ENCODE data around the gene DVL2. TPM values are rescaled to one million over a fixed set of nuclear protein-coding genes. Genes with fewer than 3 reads are reported as not detected.

The DVL2 gene
- total RNA-seq, 4 donors from 2014 or later = 5.1 to 83.2 (median 53.5) TPM

DNA sequence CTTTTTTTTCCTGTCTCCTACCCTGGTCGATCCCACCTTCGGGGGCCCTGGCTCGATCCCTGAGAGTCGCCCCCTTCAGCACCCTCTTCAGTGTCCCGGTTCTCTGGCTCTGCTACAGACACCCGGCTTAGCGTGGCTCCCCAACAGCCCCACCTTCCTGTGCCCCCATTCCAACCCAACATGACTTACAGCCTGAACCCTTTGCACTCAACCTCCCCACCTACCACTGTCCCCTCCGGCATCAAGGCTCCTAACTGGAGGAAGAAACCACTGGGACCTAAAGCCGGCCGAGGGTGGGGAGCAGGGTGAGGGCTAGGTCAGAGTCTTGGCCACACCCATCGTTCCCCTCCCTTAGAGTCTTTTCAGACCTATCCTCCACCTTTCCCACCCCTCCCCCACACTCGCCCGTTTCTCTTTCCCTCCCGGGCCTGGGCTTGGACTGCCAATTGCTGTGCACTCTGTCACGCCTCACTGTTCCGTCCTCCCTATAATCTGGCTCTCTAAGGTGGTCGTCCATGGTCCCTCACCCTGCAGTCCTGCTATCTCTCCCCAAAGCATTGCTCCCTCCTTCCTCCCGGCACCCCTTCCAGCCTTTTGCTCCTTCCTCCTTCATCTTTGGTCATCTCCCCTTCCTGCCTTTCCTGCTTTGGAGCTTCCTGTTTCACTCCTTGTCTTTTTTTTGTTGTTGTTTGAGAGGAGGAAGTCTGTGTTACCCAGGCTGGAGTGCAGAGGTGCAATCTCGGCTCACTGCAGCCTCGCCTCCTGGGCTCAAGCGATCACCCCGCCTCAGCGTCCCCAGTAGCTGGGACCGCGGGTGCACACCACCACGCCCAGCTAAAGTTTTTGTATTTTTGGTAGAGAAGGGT is 28.9 kb upstream of the DVL2 start:
- Histone ChIP-seq H3K9me3 (no peaks in the 10 kb centered on the region), H3K4me3 (no peak overlapping the region), H3K4me1 (no peaks in the 10 kb centered on the region), H3K27ac (no peak overlapping the region), H3K36me3 (no peaks in the 10 kb centered on the region), H3K27me3 (peaks cover 21 to 27% of the 10 kb centered on the region in 2 donors)
- no peak for DNase-seq
- TF ChIP-seq, protein P1, sequence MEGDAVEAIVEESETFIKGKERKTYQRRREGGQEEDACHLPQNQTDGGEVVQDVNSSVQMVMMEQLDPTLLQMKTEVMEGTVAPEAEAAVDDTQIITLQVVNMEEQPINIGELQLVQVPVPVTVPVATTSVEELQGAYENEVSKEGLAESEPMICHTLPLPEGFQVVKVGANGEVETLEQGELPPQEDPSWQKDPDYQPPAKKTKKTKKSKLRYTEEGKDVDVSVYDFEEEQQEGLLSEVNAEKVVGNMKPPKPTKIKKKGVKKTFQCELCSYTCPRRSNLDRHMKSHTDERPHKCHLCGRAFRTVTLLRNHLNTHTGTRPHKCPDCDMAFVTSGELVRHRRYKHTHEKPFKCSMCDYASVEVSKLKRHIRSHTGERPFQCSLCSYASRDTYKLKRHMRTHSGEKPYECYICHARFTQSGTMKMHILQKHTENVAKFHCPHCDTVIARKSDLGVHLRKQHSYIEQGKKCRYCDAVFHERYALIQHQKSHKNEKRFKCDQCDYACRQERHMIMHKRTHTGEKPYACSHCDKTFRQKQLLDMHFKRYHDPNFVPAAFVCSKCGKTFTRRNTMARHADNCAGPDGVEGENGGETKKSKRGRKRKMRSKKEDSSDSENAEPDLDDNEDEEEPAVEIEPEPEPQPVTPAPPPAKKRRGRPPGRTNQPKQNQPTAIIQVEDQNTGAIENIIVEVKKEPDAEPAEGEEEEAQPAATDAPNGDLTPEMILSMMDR (IDR thresholded peaks at IDR 0.05) = no peak
- no peak for TF ChIP-seq POLR2A (IDR thresholded peaks at IDR 0.05)
- intact Hi-C loops (cut with DNase I; ENCODE audit: low total_unique reads) = no loop called here

GRCh38 chr17:7262192-7262934 is 28.0 kb upstream of the DVL2 start, which contains the start of gene CLDN7:
TSS of gene CLDN7 (minus strand) at chr17:7262478. CDS start at chr17:7262043, 435 bp downstream.
- intact Hi-C loops (cut with DNase I; ENCODE audit: low total_unique reads) = no loop called here
- Histone ChIP-seq H3K27ac (no peak within 1 kb of the TSS), H3K9me3 (no peaks in the 10 kb centered on the region), H3K36me3 (no peaks in the 10 kb centered on the region), H3K4me3 (peak within 1 kb of the TSS; percentile 2 to 7), H3K27me3 (peaks cover 21 to 27% of the 10 kb centered on the region in 2 donors), H3K4me1 (no peaks in the 10 kb centered on the region)
- TF ChIP-seq, protein P1 (IDR thresholded peaks at IDR 0.05) = no peak
- peak in 1 of 2 donors; percentile 50 for TF ChIP-seq POLR2A (IDR thresholded peaks at IDR 0.05)
- DNase-seq = no peak

GRCh38 chr17:7261379-7262191 is 27.3 kb upstream of the DVL2 start:
- Histone ChIP-seq H3K4me1 (no peaks in the 10 kb centered on the region), H3K4me3 (peak overlapping the region; percentile 2 to 7), H3K27me3 (peaks cover 21 to 27% of the 10 kb centered on the region in 2 donors), H3K27ac (no peak overlapping the region), H3K36me3 (no peaks in the 10 kb centered on the region), H3K9me3 (no peaks in the 10 kb centered on the region)
- intact Hi-C loops (cut with DNase I; ENCODE audit: low total_unique reads) = no loop called here
- no peak for TF ChIP-seq POLR2A (IDR thresholded peaks at IDR 0.05)
- TF ChIP-seq, protein P1 (IDR thresholded peaks at IDR 0.05) = no peak
- DNase-seq = no peak

GRCh38 chr17:7260651-7261378 is 26.5 kb upstream of the DVL2 start:
- no peak for DNase-seq
- no peaks in the 10 kb centered on the region for H3K4me1 ChIP-seq
- H3K27me3 ChIP-seq = peaks cover 21 to 27% of the 10 kb centered on the region in 2 donors

More at GRCh38 chr17:7260651-7261378, 26.5 kb upstream of the DVL2 start:
- H3K36me3 ChIP-seq = no peaks in the 10 kb centered on the region
- H3K27ac ChIP-seq = no peak overlapping the region
- peak overlapping the region; percentile 2 to 7 for H3K4me3 ChIP-seq
- TF ChIP-seq, protein P1 (IDR thresholded peaks at IDR 0.05) = no peak
- TF ChIP-seq POLR2A (IDR thresholded peaks at IDR 0.05) = no peak
- intact Hi-C loops (cut with DNase I; ENCODE audit: low total_unique reads) = no loop called here
- H3K9me3 ChIP-seq = no peaks in the 10 kb centered on the region
